Measurements from ENCODE around the gene ETNK2.

GRCh38 chr1:204094313-204094729 is 57.5 kb downstream of the ETNK2 start:
- TF ChIP-seq, protein P1, sequence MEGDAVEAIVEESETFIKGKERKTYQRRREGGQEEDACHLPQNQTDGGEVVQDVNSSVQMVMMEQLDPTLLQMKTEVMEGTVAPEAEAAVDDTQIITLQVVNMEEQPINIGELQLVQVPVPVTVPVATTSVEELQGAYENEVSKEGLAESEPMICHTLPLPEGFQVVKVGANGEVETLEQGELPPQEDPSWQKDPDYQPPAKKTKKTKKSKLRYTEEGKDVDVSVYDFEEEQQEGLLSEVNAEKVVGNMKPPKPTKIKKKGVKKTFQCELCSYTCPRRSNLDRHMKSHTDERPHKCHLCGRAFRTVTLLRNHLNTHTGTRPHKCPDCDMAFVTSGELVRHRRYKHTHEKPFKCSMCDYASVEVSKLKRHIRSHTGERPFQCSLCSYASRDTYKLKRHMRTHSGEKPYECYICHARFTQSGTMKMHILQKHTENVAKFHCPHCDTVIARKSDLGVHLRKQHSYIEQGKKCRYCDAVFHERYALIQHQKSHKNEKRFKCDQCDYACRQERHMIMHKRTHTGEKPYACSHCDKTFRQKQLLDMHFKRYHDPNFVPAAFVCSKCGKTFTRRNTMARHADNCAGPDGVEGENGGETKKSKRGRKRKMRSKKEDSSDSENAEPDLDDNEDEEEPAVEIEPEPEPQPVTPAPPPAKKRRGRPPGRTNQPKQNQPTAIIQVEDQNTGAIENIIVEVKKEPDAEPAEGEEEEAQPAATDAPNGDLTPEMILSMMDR (IDR thresholded peaks at IDR 0.05; ENCODE audit: low read depth, low read length): no peak
- TF ChIP-seq MYC (IDR thresholded peaks at IDR 0.05; ENCODE audit: low read depth, low read length): no peak
- TF ChIP-seq POLR2A (IDR thresholded peaks at IDR 0.05; ENCODE audit: extremely low read depth, insufficient read length): no peak
